OCI-LY7 (cell line): ENCODE measurements around the gene RAD1. TPM values are rescaled to one million over a fixed set of nuclear protein-coding genes. Genes with fewer than 3 reads are reported as not detected.

Experiments
- BruUV-seq: library from RNA; stranded (reverse); fragments of 400-500 nt; replicated peaks from 2 replicates; lab custom pipeline; 2021; lab: Mats Ljungman, UMichigan
- CTCF ChIA-PET: fragments of 300-600 bp; sonication (Branson Sonifier 250); formaldehyde crosslinking; loops from one replicate; lab custom pipeline; 2022; ENCODE audit warnings: antibody characterized with exemption; ENCODE audit not compliant: unreplicated experiment; lab: Charles Lee
- POLR2A ChIA-PET: fragments of 300-600 bp; sonication (Branson Sonifier 250); formaldehyde crosslinking; loops from one replicate; lab custom pipeline; 2022; ENCODE audit warnings: antibody characterized with exemption; lab: Charles Lee
- DNase-seq: peaks from one replicate; pipeline ENCODE4 v3.0.0-alpha.2; 2015; ENCODE audit warnings: low spot score
- H2AFZ ChIP-seq: fragments of 200-600 bp; sonication (generic), shearing (Covaris generic); 2 replicates; pipeline ENCODE4 v1.6.1; 2014; ENCODE audit warnings: mild to moderate bottlenecking, antibody characterized with exemption, low read length, moderate library complexity
- H3K27ac ChIP-seq: fragments of 200-600 bp; sonication (generic); 2 replicates; pipeline ENCODE4 v1.5.1; 2014; ENCODE audit warnings: mixed run types, low read depth, mild to moderate bottlenecking, moderate library complexity, low read length, inconsistent platforms; ENCODE audit not compliant: poor library complexity, severe bottlenecking
- H3K36me3 ChIP-seq: fragments of 200-600 bp; sonication (generic); 2 replicates; pipeline ENCODE4 v1.6.1; 2014; ENCODE audit warnings: mild to moderate bottlenecking, antibody characterized with exemption, low read length, moderate library complexity, mixed read lengths; ENCODE audit not compliant: insufficient read depth
- H3K4me1 ChIP-seq: fragments of 200-600 bp; sonication (generic); 2 replicates; pipeline ENCODE4 v1.5.1; 2014; ENCODE audit warnings: mild to moderate bottlenecking, low read length; ENCODE audit not compliant: insufficient read depth, poor library complexity, severe bottlenecking
- H3K4me2 ChIP-seq: fragments of 200-600 bp; sonication (generic); 2 replicates; pipeline ENCODE4 v1.6.1; 2014; ENCODE audit warnings: mild to moderate bottlenecking, low read length
- H3K4me3 ChIP-seq: fragments of 200-600 bp; sonication (generic); 2 replicates; pipeline ENCODE4 v1.5.1; 2014; ENCODE audit warnings: mild to moderate bottlenecking, low read depth, low read length; ENCODE audit not compliant: poor library complexity, severe bottlenecking
- H3K79me2 ChIP-seq: fragments of 200-600 bp; sonication (generic); 2 replicates; pipeline ENCODE4 v1.6.1; 2016; ENCODE audit warnings: low read depth, mild to moderate bottlenecking, low read length, moderate library complexity, mixed read lengths; ENCODE audit not compliant: insufficient read depth
- H3K9me2 ChIP-seq: fragments of 200-600 bp; sonication (generic); 2 replicates; pipeline ENCODE4 v1.6.1; 2016; ENCODE audit warnings: mild to moderate bottlenecking, low read length, mixed read lengths; ENCODE audit not compliant: insufficient read depth
- H3K9me3 ChIP-seq: fragments of 200-600 bp; sonication (generic); 2 replicates; pipeline ENCODE4 v1.6.1; 2014; ENCODE audit warnings: mild to moderate bottlenecking, mixed run types, low read length, mixed read lengths
- H4K20me1 ChIP-seq: fragments of 200-600 bp; sonication (generic); 2 replicates; pipeline ENCODE4 v1.6.1; 2014; ENCODE audit warnings: mild to moderate bottlenecking, antibody characterized with exemption, low read length, moderate library complexity, mixed read lengths; ENCODE audit not compliant: insufficient read depth
- EZH2phosphoT487 ChIP-seq: fragments of 200-600 bp; sonication (generic); IDR thresholded peaks from 2 replicates; pipeline ENCODE4 v1.6.1; 2018; ENCODE audit warnings: low read depth, borderline replicate concordance, mild to moderate bottlenecking, mixed run types, antibody characterized with exemption, low read length, moderate library complexity, mixed read lengths
- intact Hi-C: fragments of 100-400 bp; cut with micrococcal nuclease; formaldehyde crosslinking; loops from one replicate; pipeline ENCODE4 v1.10.0; 2022; ENCODE audit not compliant: unreplicated experiment
- total RNA-seq, 2 experiments: library from RNA; depleted of rRNA in 1 of 2; stranded (reverse); fragments of >200 nt in 1 of 2; shearing (Covaris generic) in 1 of 2; gene quantifications; 2 replicates each; pipeline ENCODE4 v1.2.3, GENCODE V29; 2014 to 2022
- TF ChIP-seq, protein P1 (sequence below): fragments of 200-600 bp; sonication (generic); conservative IDR thresholded peaks from 2 replicates; pipeline ENCODE4 v1.5.1; 2014; ENCODE audit warnings: mild to moderate bottlenecking, antibody characterized with exemption, low read length, moderate library complexity, mixed read lengths

Gene RAD1
- total RNA-seq, 2 experiments from 2014 or later: 49.2 to 82.1 TPM

DNA sequence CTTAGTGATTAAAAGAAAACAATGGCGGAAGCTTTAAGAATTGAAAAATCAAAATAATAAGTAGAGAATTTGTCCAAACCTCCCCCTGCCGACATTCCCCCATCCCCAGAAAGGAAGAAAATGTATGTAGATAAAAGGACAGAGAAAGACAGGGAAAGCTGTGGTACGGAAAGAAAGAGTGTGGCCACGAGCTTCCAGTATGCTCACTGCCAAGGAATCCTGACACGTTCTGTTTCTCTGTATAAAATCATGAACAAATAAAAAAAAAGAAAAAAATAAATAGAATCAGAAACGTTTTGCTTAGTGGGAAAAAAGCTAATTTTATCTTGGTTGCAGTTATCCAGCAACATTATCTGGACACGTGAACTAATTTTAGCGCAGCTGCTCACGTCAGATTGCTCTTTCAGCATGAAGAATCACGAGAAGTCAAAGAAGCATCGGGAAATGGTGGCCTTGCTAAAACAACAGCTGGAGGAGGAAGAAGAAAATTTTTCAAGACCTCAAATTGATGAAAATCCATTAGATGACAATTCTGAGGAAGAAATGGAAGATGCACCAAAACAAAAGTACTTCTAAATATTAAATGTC, 29.2 kb upstream of the RAD1 start:
- Histone ChIP-seq H3K79me2 (no peaks in the 10 kb centered on the region; the same call in 1 of the 2 replicates), H3K9me2 (no peaks in the 10 kb centered on the region), H3K4me1 (no peaks in the 10 kb centered on the region), H3K4me2 (no peak overlapping the region), H3K36me3 (peaks cover 85% of the 10 kb centered on the region), H4K20me1 (no peaks in the 10 kb centered on the region), H3K27ac (no peak overlapping the region), H3K9me3 (no peaks in the 10 kb centered on the region), H3K4me3 (no peak overlapping the region), H2AFZ (no peak overlapping the region)
- no peak for DNase-seq
- intact Hi-C loops: no loop called here
- TF ChIP-seq, protein P1, sequence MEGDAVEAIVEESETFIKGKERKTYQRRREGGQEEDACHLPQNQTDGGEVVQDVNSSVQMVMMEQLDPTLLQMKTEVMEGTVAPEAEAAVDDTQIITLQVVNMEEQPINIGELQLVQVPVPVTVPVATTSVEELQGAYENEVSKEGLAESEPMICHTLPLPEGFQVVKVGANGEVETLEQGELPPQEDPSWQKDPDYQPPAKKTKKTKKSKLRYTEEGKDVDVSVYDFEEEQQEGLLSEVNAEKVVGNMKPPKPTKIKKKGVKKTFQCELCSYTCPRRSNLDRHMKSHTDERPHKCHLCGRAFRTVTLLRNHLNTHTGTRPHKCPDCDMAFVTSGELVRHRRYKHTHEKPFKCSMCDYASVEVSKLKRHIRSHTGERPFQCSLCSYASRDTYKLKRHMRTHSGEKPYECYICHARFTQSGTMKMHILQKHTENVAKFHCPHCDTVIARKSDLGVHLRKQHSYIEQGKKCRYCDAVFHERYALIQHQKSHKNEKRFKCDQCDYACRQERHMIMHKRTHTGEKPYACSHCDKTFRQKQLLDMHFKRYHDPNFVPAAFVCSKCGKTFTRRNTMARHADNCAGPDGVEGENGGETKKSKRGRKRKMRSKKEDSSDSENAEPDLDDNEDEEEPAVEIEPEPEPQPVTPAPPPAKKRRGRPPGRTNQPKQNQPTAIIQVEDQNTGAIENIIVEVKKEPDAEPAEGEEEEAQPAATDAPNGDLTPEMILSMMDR: no peak
- no peak for TF ChIP-seq EZH2phosphoT487
- no TSS peak for BruUV-seq
- POLR2A ChIA-PET: interaction anchor here (0.6 to 1.7 kb wide), 3 partner anchors 10 to 57 kb away, joined by 3 to 6 read pairs (median 3); no protein-coding TSS in a partner anchor
- CTCF ChIA-PET: no interaction called here

DNA sequence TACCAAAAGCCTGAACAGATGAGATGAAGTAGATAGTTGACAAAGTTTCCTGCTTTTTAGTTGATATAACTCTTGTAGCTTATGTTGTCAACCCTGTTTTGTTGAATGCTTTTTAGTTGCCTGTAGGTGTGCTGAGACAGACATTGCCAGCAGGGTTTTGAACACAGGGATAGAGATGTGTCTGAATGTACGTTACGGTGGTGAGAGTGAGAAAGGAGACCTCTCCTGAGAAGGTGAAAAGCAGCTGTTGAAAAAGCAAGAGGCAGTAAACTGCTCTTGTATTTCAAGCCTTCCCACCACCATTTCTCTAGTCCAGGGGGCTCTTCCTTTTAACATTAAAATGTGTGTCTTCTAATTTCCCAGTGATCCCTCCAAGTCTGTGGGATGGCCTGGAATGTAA, 28.7 kb upstream of the RAD1 start:
- Histone ChIP-seq H3K4me1 (no peaks in the 10 kb centered on the region), H3K27ac (no peak overlapping the region), H3K36me3 (peaks cover 85% of the 10 kb centered on the region), H3K4me2 (no peak overlapping the region), H3K9me3 (no peaks in the 10 kb centered on the region), H2AFZ (no peak overlapping the region), H3K9me2 (no peaks in the 10 kb centered on the region), H3K4me3 (no peak overlapping the region), H3K79me2 (no peaks in the 10 kb centered on the region; the same call in 1 of the 2 replicates), H4K20me1 (no peaks in the 10 kb centered on the region)
- ChIA-PET CTCF (no interaction called here), POLR2A (interaction anchor here (0.9 to 1.7 kb wide), 2 partner anchors 9 to 14 kb away, joined by 3 to 6 read pairs; no protein-coding TSS in a partner anchor)
- TF ChIP-seq, protein P1: no peak
- TF ChIP-seq EZH2phosphoT487: no peak
- BruUV-seq: no TSS peak
- intact Hi-C loops: no loop called here
- DNase-seq: no peak

DNA sequence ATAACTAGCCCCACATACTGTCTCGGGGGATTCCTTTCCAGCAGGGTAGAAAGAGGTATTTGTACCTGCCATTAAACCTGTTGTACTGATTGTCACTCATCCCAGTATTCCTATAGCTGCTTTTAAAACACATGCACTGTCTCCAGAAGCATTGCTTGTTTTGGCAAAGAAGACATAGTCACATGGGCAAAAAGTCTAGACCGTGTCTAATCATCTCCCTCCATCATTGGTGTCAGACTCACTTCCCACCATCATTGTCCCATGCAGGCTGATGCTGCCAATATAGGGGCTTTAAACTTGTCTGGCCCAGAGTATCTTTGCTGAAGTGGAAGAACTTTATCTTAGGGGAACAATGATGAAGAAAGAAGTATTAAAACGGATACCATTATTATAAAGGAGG, 26.6 kb upstream of the RAD1 start:
- ChIA-PET CTCF (no interaction called here), POLR2A (interaction anchor here (0.7 kb wide), 1 partner anchor 188 kb away, joined by 5 read pairs; no protein-coding TSS in a partner anchor)
- Histone ChIP-seq H3K79me2 (no peaks in the 10 kb centered on the region; the same call in 1 of the 2 replicates), H3K4me3 (no peak overlapping the region), H3K4me1 (no peaks in the 10 kb centered on the region), H2AFZ (no peak overlapping the region), H3K9me2 (no peaks in the 10 kb centered on the region), H4K20me1 (no peaks in the 10 kb centered on the region), H3K27ac (no peak overlapping the region), H3K4me2 (no peak overlapping the region), H3K36me3 (peaks cover 89% of the 10 kb centered on the region), H3K9me3 (no peaks in the 10 kb centered on the region)
- TF ChIP-seq, protein P1: no peak
- no peak for TF ChIP-seq EZH2phosphoT487
- BruUV-seq: no TSS peak
- no peak for DNase-seq
- intact Hi-C loops: no loop called here
